K562 (cell line): Measurements from ENCODE around the gene ASB13. TPM values are rescaled to one million over a fixed set of nuclear protein-coding genes. Genes with fewer than 3 reads are reported as not detected.

ENCODE experiments used
- BACH1 ChIP-seq: fragments of 200-800 bp; sonication (Bioruptor generic); IDR thresholded peaks from 2 replicates; pipeline ENCODE4 v1.6.1; 2016; ENCODE audit warnings: missing genetic modification characterization, missing compliant biosample characterization
- FIP1L1 ChIP-seq: fragments of 200-400 bp; formaldehyde crosslinking; IDR thresholded peaks from 2 replicates; pipeline ENCODE4 v1.6.1; 2018; ENCODE audit warnings: mild to moderate bottlenecking, low read depth, low read length; ENCODE audit not compliant: poor library complexity, severe bottlenecking
- FOXA3 ChIP-seq, 2 experiments: fragments of 450-650 bp in 1 of 2; sonication (generic) in 1 of 2; formaldehyde crosslinking; IDR thresholded peaks in 1 of 2; conservative IDR thresholded peaks in 1 of 2; 2 replicates each; pipeline versions ENCODE4 v1.4.0 to v1.8.0; 2020 to 2022; ENCODE audit warnings: mild to moderate bottlenecking in 2 of 2, missing genetic modification reagents in 1 of 2
- FOXP1 ChIP-seq: sonication (generic); formaldehyde crosslinking; IDR thresholded peaks from 2 replicates; pipeline ENCODE4 v1.8.0; 2022; ENCODE audit warnings: mild to moderate bottlenecking, missing genetic modification reagents
- HNRNPUL1 ChIP-seq: fragments of 200-400 bp; formaldehyde crosslinking; IDR thresholded peaks from 2 replicates; pipeline ENCODE4 v1.6.1; 2017; ENCODE audit warnings: low read length
- IFI16 ChIP-seq: fragments of 250-450 bp; sonication (Bioruptor Pico); IDR thresholded peaks from 2 replicates; pipeline ENCODE4 v2.1.2; 2022; ENCODE audit warnings: mild to moderate bottlenecking, inconsistent platforms
- SIX5 ChIP-seq, 2 experiments: IDR thresholded peaks; 2 replicates each; pipeline ENCODE4 v1.6.1; 2011; ENCODE audit warnings: low read length in 2 of 2, borderline replicate concordance in 1 of 2, low read depth in 1 of 2, mild to moderate bottlenecking in 1 of 2, moderate library complexity in 1 of 2; ENCODE audit not compliant: insufficient read depth in 1 of 2
- SMAD4 ChIP-seq: fragments of 250-450 bp; sonication (Bioruptor Pico); conservative IDR thresholded peaks from 2 replicates; pipeline ENCODE4 v1.8.0; 2021; ENCODE audit warnings: inconsistent platforms, mild to moderate bottlenecking, moderate library complexity
- SUPT5H ChIP-seq: fragments of 450-650 bp; IDR thresholded peaks from 2 replicates; pipeline ENCODE4 v1.6.1; 2016
- TBL1XR1 ChIP-seq, 2 experiments: IDR thresholded peaks; 2 replicates each; pipeline ENCODE4 v1.6.1; 2012; ENCODE audit warnings: improper control_type of control experiment in 2 of 2, low read length in 2 of 2, mild to moderate bottlenecking in 1 of 2
- ZFPM2 ChIP-seq: fragments of 250-450 bp; sonication (Bioruptor Pico); IDR thresholded peaks from 2 replicates; pipeline ENCODE4 v1.5.1; 2022; ENCODE audit warnings: mild to moderate bottlenecking
- ZNF134 ChIP-seq: fragments of 250-450 bp; sonication (Bioruptor Pico); conservative IDR thresholded peaks from 2 replicates; pipeline ENCODE4 v1.4.0; 2020
- ZNF780A ChIP-seq: fragments of 250-450 bp; sonication (Bioruptor Pico); IDR thresholded peaks from 2 replicates; pipeline ENCODE4 v1.5.0; 2021; ENCODE audit warnings: mild to moderate bottlenecking
- polyA plus RNA-seq, 8 experiments: library from polyadenylated mRNA; depleted of rRNA in 4 of 8; stranded (reverse) in 5 of 8; unstranded in 3 of 8; fragments of >200 nt; fragmentation: Nextera tagmentation in 2 of 8; fragmentation: Illumina TruSeq in 1 of 8; extraction: Ambion mirVana in 2 of 8; extraction: Trizol in 1 of 8; gene quantifications; 2 replicates each; pipeline versions ENCODE4 v1.2.1 to v1.2.3, GENCODE V29; 2011 to 2014; ENCODE audit warnings: inconsistent platforms in 1 of 8, missing spikeins in 1 of 8
- total RNA-seq, 7 experiments: library from RNA; depleted of rRNA in 6 of 7; stranded (reverse); fragments of >200 nt in 6 of 7; fragmentation: Illumina TruSeq in 2 of 7; extraction: Trizol in 2 of 7; gene quantifications; 2 replicates each; pipeline versions ENCODE4 v1.2.1 to v1.2.3, GENCODE V29; 2011 to 2021; ENCODE audit warnings: low replicate concordance in 1 of 7
- TF ChIP-seq, protein P1 (sequence below), 3 experiments: IDR thresholded peaks in 2 of 3; conservative IDR thresholded peaks in 1 of 3; 2 replicates each; pipeline ENCODE4 v1.5.1; 2011 to 2012; ENCODE audit warnings: low read length in 3 of 3, mild to moderate bottlenecking in 3 of 3, control low read depth in 2 of 3, improper control_type of control experiment in 1 of 3, inconsistent platforms in 1 of 3, low read depth in 1 of 3, mixed read lengths in 1 of 3, moderate library complexity in 1 of 3; ENCODE audit not compliant: insufficient read depth in 2 of 3
- TF ChIP-seq, protein P2 (sequence below): fragments of 250-450 bp; sonication (Bioruptor Pico); IDR thresholded peaks from 2 replicates; pipeline ENCODE4 v1.4.0; 2020; ENCODE audit warnings: mild to moderate bottlenecking, moderate library complexity
- TF ChIP-seq, protein P3 (sequence below), 2 experiments: fragments of 250-450 bp in 1 of 2; fragments of 450-650 bp in 1 of 2; sonication (Bioruptor Pico) in 1 of 2; IDR thresholded peaks; 2 replicates each; pipeline versions ENCODE4 v1.6.1 to v1.8.0; 2016 to 2021; ENCODE audit warnings: mild to moderate bottlenecking in 2 of 2, moderate library complexity in 2 of 2, missing compliant biosample characterization in 1 of 2, missing genetic modification characterization in 1 of 2
- TF ChIP-seq, protein P4 (sequence below): IDR thresholded peaks from 2 replicates; pipeline ENCODE4 v1.6.1; 2016; ENCODE audit warnings: missing genetic modification characterization, missing compliant biosample characterization
- TF ChIP-seq, protein P5 (sequence below): IDR thresholded peaks from 3 replicates; pipeline ENCODE4 v1.6.1; 2011; ENCODE audit warnings: borderline replicate concordance, mild to moderate bottlenecking, moderate library complexity; ENCODE audit not compliant: insufficient read length; ENCODE audit errors: extremely low read depth

ASB13 gene
- total and polyA plus RNA-seq, 9 of the 15 experiments (the other 6 are each of a cell fraction or from before 2014, with no cell fraction given), result 5.2 to 28.8 (median 16.9) TPM

DNA sequence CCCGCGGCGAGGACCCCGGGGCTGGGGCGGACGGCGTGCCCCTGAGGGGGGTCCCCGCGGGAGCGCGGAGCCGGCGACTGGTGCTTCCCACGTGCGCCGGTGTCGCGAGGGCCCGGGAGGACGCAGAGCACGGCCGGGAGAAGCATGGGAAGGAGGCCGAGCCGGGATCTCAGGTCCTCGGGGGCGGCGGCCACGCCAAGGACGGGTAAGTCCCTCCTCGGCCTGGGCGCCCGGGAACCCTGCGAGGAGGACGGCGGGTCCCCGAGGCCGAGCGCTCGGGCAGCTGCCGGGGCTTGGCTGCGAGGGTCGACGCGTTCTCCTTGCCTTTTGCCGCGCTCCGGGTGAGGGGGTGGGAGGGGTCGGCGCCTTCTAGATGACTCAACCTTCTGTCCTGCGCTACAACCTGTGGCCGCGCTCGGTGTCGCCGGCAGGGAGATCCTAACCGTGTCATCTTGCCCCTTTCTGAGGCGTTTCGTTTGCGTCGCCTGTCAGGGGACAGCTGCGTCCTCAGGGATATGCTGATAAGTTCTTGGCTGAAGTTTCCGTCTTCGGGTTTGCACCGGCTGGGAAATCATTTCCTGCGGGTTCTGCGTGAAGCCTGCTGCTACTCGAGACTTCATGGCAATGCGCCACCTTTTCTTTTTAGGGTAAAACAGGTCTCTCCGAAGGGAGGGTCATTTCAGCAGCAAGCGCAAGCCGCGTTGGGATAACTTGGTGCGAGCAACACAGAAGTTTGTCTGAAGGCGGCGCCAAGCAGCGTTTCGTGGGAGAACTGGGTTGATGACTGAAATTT is 18.8 kb upstream of the ASB13 start (continued):
- TF ChIP-seq, protein P1, sequence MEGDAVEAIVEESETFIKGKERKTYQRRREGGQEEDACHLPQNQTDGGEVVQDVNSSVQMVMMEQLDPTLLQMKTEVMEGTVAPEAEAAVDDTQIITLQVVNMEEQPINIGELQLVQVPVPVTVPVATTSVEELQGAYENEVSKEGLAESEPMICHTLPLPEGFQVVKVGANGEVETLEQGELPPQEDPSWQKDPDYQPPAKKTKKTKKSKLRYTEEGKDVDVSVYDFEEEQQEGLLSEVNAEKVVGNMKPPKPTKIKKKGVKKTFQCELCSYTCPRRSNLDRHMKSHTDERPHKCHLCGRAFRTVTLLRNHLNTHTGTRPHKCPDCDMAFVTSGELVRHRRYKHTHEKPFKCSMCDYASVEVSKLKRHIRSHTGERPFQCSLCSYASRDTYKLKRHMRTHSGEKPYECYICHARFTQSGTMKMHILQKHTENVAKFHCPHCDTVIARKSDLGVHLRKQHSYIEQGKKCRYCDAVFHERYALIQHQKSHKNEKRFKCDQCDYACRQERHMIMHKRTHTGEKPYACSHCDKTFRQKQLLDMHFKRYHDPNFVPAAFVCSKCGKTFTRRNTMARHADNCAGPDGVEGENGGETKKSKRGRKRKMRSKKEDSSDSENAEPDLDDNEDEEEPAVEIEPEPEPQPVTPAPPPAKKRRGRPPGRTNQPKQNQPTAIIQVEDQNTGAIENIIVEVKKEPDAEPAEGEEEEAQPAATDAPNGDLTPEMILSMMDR (IDR thresholded peaks at IDR 0.05 in 2 of 3, conservative IDR thresholded peaks at IDR 0.05 in 1 of 3; ENCODE audit: insufficient read depth in 2 of 3, low read depth in 1 of 3, low read length in 3 of 3), result peak; percentile 47 to 74 (median 65)
- TF ChIP-seq ZNF780A (CRISPR knock-in tag) (no peak), IFI16 (CRISPR knock-in tag) (no peak), SMAD4 (CRISPR knock-in tag) (peak; percentile 21; the same call in 1 of the 2 replicates), FIP1L1 (no peak), TBL1XR1 (IDR thresholded peaks at IDR 0.05; ENCODE audit: low read length in 2 of 2) (no peak), SUPT5H (no peak), SIX5 (IDR thresholded peaks at IDR 0.05; ENCODE audit: borderline replicate concordance in 1 of 2, insufficient read depth in 1 of 2, low read depth in 1 of 2, low read length in 2 of 2) (no peak), FOXP1 (CRISPR knock-in tag) (no peak), HNRNPUL1 (no peak), ZFPM2 (CRISPR knock-in tag) (no peak), BACH1 (tag) (no peak), FOXA3 (CRISPR knock-in tag; conservative IDR thresholded peaks at IDR 0.05 in 1 of 2, IDR thresholded peaks at IDR 0.05 in 1 of 2) (no peak), ZNF134 (CRISPR knock-in tag) (no peak)
- TF ChIP-seq, protein P2, sequence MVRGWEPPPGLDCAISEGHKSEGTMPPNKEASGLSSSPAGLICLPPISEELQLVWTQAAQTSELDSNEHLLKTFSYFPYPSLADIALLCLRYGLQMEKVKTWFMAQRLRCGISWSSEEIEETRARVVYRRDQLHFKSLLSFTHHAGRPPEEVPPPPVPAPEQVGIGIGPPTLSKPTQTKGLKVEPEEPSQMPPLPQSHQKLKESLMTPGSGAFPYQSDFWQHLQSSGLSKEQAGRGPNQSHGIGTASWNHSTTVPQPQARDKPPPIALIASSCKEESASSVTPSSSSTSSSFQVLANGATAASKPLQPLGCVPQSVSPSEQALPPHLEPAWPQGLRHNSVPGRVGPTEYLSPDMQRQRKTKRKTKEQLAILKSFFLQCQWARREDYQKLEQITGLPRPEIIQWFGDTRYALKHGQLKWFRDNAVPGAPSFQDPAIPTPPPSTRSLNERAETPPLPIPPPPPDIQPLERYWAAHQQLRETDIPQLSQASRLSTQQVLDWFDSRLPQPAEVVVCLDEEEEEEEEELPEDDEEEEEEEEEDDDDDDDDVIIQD, result no peak
- TF ChIP-seq, protein P3, sequence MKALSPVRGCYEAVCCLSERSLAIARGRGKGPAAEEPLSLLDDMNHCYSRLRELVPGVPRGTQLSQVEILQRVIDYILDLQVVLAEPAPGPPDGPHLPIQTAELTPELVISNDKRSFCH (CRISPR knock-in tag; IDR thresholded peaks at IDR 0.05), result no peak
- TF ChIP-seq, protein P3 (tag; IDR thresholded peaks at IDR 0.05), result peak; percentile 30; the same call in 1 of the 2 replicates
- TF ChIP-seq, protein P4, sequence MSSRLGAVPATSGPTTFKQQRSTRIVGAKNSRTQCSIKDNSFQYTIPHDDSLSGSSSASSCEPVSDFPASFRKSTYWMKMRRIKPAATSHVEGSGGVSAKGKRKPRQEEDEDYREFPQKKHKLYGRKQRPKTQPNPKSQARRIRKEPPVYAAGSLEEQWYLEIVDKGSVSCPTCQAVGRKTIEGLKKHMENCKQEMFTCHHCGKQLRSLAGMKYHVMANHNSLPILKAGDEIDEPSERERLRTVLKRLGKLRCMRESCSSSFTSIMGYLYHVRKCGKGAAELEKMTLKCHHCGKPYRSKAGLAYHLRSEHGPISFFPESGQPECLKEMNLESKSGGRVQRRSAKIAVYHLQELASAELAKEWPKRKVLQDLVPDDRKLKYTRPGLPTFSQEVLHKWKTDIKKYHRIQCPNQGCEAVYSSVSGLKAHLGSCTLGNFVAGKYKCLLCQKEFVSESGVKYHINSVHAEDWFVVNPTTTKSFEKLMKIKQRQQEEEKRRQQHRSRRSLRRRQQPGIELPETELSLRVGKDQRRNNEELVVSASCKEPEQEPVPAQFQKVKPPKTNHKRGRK, result no peak
- TF ChIP-seq, protein P5, sequence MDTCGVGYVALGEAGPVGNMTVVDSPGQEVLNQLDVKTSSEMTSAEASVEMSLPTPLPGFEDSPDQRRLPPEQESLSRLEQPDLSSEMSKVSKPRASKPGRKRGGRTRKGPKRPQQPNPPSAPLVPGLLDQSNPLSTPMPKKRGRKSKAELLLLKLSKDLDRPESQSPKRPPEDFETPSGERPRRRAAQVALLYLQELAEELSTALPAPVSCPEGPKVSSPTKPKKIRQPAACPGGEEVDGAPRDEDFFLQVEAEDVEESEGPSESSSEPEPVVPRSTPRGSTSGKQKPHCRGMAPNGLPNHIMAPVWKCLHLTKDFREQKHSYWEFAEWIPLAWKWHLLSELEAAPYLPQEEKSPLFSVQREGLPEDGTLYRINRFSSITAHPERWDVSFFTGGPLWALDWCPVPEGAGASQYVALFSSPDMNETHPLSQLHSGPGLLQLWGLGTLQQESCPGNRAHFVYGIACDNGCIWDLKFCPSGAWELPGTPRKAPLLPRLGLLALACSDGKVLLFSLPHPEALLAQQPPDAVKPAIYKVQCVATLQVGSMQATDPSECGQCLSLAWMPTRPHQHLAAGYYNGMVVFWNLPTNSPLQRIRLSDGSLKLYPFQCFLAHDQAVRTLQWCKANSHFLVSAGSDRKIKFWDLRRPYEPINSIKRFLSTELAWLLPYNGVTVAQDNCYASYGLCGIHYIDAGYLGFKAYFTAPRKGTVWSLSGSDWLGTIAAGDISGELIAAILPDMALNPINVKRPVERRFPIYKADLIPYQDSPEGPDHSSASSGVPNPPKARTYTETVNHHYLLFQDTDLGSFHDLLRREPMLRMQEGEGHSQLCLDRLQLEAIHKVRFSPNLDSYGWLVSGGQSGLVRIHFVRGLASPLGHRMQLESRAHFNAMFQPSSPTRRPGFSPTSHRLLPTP, result no peak
